Hepatocyte (in vitro differentiated cells): ENCODE measurements around the gene PI4KA. TPM values are rescaled to one million over a fixed set of nuclear protein-coding genes. Genes with fewer than 3 reads are reported as not detected.
"Not testable (repeated sequence)": the region's sequence is repeated elsewhere in the genome, so short reads cannot be mapped to it uniquely, and the experiment has no call there.

Experiments
- DNase-seq: peaks from one replicate; pipeline ENCODE4 v3.0.0-alpha.2; 2016; ENCODE audit warnings: low spot score
- H2AFZ ChIP-seq: fragments of 200-600 bp; sonication (generic); 2 replicates; pipeline ENCODE4 v1.6.0; 2016; ENCODE audit warnings: antibody characterized with exemption, mild to moderate bottlenecking
- H3K27ac ChIP-seq: fragments of 200-600 bp; sonication (generic); 2 replicates; pipeline ENCODE4 v1.5.1; 2016; ENCODE audit warnings: mild to moderate bottlenecking
- H3K27me3 ChIP-seq: fragments of 200-600 bp; sonication (generic); 2 replicates; pipeline ENCODE4 v1.6.1; 2016
- H3K36me3 ChIP-seq: fragments of 200-600 bp; sonication (generic); replicated peaks from 2 replicates; pipeline ENCODE4 v1.5.1; 2016; ENCODE audit warnings: low read depth; ENCODE audit not compliant: insufficient read depth
- H3K4me1 ChIP-seq: fragments of 200-600 bp; sonication (generic); 2 replicates; pipeline ENCODE4 v1.5.1; 2016; ENCODE audit warnings: mild to moderate bottlenecking, moderate library complexity; ENCODE audit not compliant: insufficient read depth
- H3K4me2 ChIP-seq: fragments of 200-600 bp; sonication (generic); 2 replicates; pipeline ENCODE4 v1.6.0; 2016
- H3K4me3 ChIP-seq: fragments of 200-600 bp; sonication (generic); 2 replicates; pipeline ENCODE4 v1.5.1; 2016; ENCODE audit warnings: mild to moderate bottlenecking
- H3K79me2 ChIP-seq: fragments of 200-600 bp; sonication (generic); 2 replicates; pipeline ENCODE4 v1.6.0; 2017; ENCODE audit warnings: mild to moderate bottlenecking
- H3K9me2 ChIP-seq: fragments of 200-600 bp; sonication (generic); replicated peaks from 2 replicates; pipeline ENCODE4 v1.6.0; 2017; ENCODE audit warnings: mild to moderate bottlenecking; ENCODE audit not compliant: insufficient read depth
- H3K9me3 ChIP-seq: fragments of 200-600 bp; sonication (generic); 2 replicates; pipeline ENCODE4 v1.5.1; 2016; ENCODE audit warnings: low read depth, mild to moderate bottlenecking
- H4K20me1 ChIP-seq: fragments of 200-600 bp; sonication (generic); 2 replicates; pipeline ENCODE4 v1.6.0; 2016; ENCODE audit warnings: mild to moderate bottlenecking; ENCODE audit not compliant: insufficient read depth, poor library complexity, severe bottlenecking
- CTCF ChIP-seq: fragments of 200-600 bp; sonication (generic); IDR thresholded peaks from 2 replicates; pipeline ENCODE4 v1.5.1; 2016; ENCODE audit warnings: antibody characterized with exemption, mild to moderate bottlenecking; ENCODE audit not compliant: poor library complexity
- EZH2 ChIP-seq: fragments of 200-600 bp; sonication (generic); IDR thresholded peaks from 2 replicates; pipeline ENCODE4 v1.6.1; 2016; ENCODE audit warnings: antibody characterized with exemption, mild to moderate bottlenecking, borderline replicate concordance
- EZH2phosphoT487 ChIP-seq: fragments of 200-600 bp; sonication (generic); IDR thresholded peaks from one replicate; pipeline ENCODE4 v1.6.1; 2018; ENCODE audit warnings: antibody characterized with exemption, mild to moderate bottlenecking, low read depth, moderate library complexity; ENCODE audit not compliant: unreplicated experiment, severe bottlenecking
- WGBS: methylation state at CpG from one replicate; pipeline ENCODE4 v1.1.6; 2016; ENCODE audit warnings: low lambda C conversion rate; ENCODE audit errors: missing lambda C conversion rate; 5-methylcytosine and 5-hydroxymethylcytosine counted together
- polyA plus RNA-seq: library from polyadenylated mRNA; unstranded; fragments of >200 nt; fragmentation: Nextera tagmentation; extraction: Ambion mirVana; gene quantifications from 2 replicates; pipeline ENCODE4 v1.2.1, GENCODE V29; 2016
- total RNA-seq: library from RNA; depleted of rRNA; stranded (reverse); fragments of >200 nt; gene quantifications from 2 replicates; pipeline ENCODE4 v1.2.3, GENCODE V29; 2014

Gene PI4KA
- total and polyA plus RNA-seq, 2 experiments from 2014 or later, result 59.1 to 75.7 TPM

GRCh38 chr22:20663137-20663828 lies 195.3 kb downstream of the PI4KA start:
- Histone ChIP-seq H3K4me3 (no peak overlapping the region), H3K27me3 (peaks cover 10% of the 10 kb centered on the region), H3K27ac (no peak overlapping the region), H3K36me3 (no peaks in the 10 kb centered on the region), H3K4me2 (no peak overlapping the region), H4K20me1 (no peaks in the 10 kb centered on the region), H3K9me3 (no peaks in the 10 kb centered on the region), H3K4me1 (no peaks in the 10 kb centered on the region), H3K9me2 (no peaks in the 10 kb centered on the region), H2AFZ (no peak overlapping the region), H3K79me2 (no peaks in the 10 kb centered on the region)
- 93% methylated on average over 1 of the region's 1 CpG for WGBS
- TF ChIP-seq EZH2phosphoT487, result no peak
- TF ChIP-seq EZH2, result no peak
- no peak for DNase-seq

GRCh38 chr22:20662524-20663036 lies 196.0 kb downstream of the PI4KA start:
- not testable (repeated sequence) for H3K4me2 ChIP-seq, H4K20me1 ChIP-seq, H3K9me3 ChIP-seq, H2AFZ ChIP-seq, H3K27ac ChIP-seq, H3K4me3 ChIP-seq, H3K27me3 ChIP-seq, H3K79me2 ChIP-seq, H3K9me2 ChIP-seq, H3K36me3 ChIP-seq, DNase-seq, H3K4me1 ChIP-seq
- WGBS, result 83% methylated on average over 4 of the region's 4 CpGs

- Histone ChIP-seq H2AFZ (no peak overlapping the region), H3K4me3 (no peak overlapping the region), H3K4me2 (no peak overlapping the region), H3K9me3 (no peaks in the 10 kb centered on the region), H3K27ac (no peak overlapping the region), H3K79me2 (no peaks in the 10 kb centered on the region), H3K9me2 (no peaks in the 10 kb centered on the region), H3K4me1 (no peaks in the 10 kb centered on the region), H4K20me1 (no peaks in the 10 kb centered on the region), H3K27me3 (peaks cover 10% of the 10 kb centered on the region), H3K36me3 (no peaks in the 10 kb centered on the region)
- WGBS, result 100% methylated on average over 1 of the region's 1 CpG
- DNase-seq, result no peak
- TF ChIP-seq CTCF (no peak), EZH2phosphoT487 (no peak), EZH2 (no peak)
These were observed 197.1 kb downstream of the PI4KA start for GRCh38 chr22:20661473-20661872.

- no peak overlapping the region for H2AFZ ChIP-seq
- no peak overlapping the region for H3K4me2 ChIP-seq
- no peaks in the 10 kb centered on the region for H3K79me2 ChIP-seq
- 90% methylated on average over 6 of the region's 6 CpGs for WGBS
- no peak overlapping the region for H3K4me3 ChIP-seq
- H3K9me2 ChIP-seq, result no peaks in the 10 kb centered on the region
- TF ChIP-seq CTCF (no peak), EZH2 (no peak), EZH2phosphoT487 (no peak)
- DNase-seq, result no peak
- H3K9me3 ChIP-seq, result no peaks in the 10 kb centered on the region
- H3K4me1 ChIP-seq, result no peaks in the 10 kb centered on the region
- H3K27ac ChIP-seq, result no peak overlapping the region
- H3K36me3 ChIP-seq, result no peaks in the 10 kb centered on the region
- H3K27me3 ChIP-seq, result peaks cover 10% of the 10 kb centered on the region
- no peaks in the 10 kb centered on the region for H4K20me1 ChIP-seq
These were observed 198.1 kb downstream of the PI4KA start for GRCh38 chr22:20660441-20661054.
